Pons (tissue), 1 donor: ENCODE data around the gene RTN4RL2.

Experiments used
- DNase-seq: peaks from one replicate; pipeline ENCODE4 v3.0.0-alpha.2; 2016; ENCODE audit warnings: low spot score

RTN4RL2 gene

DNA sequence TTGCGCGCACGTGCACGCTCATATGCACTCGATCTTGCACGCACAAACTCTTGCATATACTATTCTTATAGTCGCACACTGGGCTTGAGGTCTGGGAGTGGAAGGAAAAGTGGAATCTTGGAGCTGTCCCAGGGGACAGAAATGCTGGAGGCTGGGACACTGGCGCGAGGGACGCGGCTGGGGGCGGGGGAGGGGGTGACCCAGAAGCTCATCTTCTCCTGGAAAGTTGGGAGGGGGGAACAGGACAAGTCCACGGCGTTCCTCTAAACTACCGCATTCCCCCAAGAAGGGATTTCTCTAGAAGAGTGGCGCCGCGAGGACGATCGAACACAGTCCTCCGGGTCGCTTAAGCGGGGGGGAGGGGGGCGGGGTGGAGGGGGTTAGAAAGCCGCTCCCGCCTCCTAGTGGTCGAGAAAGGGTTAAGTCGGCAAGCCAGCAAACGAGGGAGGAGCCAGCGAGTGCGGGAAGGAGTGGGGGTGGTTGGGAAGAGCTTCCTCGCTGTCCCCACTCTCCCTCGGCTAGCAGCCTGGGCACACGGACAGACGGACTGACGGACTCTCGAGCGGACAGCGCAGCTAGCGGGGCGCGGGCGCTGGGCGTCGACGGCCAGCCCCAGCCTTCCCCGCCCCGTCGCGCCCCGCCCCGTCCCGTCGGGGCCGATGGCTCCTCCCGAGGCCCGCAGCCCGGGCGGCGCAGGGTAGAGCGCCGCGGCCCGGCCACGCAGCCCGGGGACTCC, at the start of gene RTN4RL2:
RTN4RL2 (plus strand) TSS at position 507 of the 736 bp plus-strand sequence. CDS start 338 bp downstream, outside the sequence.
- no peak for DNase-seq

DNA sequence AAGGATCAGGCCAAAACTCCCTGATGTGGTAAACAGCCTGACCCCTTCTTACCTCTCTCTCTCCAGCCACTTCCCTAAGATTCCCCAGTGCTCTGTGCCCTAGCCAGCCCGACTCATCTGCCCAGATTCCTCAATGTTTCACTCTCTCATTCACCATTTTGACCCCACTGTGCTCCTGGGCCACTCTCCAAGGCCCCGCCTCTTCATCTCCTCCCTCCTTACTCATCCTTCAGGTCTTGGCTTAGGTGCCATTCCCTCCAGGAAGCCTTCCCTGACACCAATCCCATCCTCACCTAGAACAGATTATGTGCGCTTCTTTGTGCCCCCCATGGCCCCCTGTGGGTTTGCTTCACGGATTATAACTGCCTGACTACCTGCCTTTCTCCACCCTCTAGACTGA, 46.6 kb upstream of the RTN4RL2 start:
- no peak for DNase-seq

DNA sequence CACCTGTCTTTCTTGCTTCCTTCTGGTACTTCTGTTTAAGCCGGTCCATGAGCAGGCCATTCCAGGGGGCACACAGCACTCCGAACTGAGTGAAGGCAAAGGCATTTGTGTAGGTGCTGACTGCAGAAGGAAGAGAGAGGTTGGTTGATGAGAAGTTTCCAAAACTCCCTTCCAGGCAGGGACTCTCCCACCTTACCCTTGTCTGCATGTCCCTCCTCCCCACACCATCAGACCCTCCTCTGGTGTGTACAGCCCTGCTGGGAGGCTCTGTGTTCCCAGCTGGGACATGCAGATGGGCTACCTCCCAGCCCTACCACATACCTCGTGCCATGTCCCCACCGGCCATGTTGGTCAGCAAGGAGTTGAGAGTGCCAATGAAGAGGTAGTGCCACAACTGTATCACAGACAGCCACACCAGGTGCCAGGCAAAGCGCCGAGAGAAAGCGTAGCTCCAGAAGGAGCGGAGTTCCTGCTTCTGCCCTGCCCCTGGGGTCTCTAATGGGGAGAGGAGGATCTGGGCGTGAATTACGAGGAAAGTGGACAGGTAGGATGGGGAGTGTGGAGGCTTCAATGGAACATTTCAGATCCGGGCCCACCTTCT, 45.6 kb upstream of the RTN4RL2 start:
- no peak for DNase-seq

DNA sequence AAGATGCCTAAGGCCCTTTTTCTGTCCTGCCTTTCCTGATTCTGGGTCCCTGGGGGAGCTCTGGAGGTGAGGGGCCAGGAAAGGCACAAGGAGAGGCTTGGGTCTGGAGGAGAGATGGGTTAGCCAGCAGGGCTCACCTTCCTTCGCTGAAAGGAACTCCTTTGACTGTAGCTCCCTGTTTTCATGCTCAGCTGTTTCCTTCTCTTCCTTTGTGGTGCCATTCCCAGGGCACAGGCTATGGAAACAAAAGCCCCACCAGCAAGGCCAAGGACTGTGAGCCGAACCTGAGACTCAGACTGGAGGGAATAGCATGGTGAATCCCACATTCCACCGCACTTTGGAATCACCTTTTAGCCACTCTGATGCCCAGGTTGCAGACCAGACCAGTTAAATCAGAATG, 43.9 kb upstream of the RTN4RL2 start:
- no peak for DNase-seq

DNA sequence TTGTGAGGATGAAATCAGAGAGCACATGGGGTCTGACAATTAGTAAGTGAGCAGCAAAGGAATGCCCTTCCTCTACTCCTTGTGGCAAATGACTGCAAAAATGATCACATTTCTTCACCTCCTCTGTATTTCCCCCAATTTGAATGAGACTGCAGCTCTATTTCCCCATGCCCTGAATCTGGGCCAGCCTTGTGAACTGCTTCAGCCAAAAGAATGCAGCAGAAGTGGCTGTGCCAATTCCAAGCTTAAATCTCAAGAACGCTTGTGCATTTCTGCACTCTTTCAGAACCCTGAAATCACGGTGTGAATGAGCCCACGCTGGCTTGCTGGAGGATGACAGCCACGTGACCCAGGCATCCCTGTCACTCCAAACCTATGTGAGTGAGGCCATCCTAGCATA, 43.3 kb upstream of the RTN4RL2 start:
- no peak for DNase-seq

DNA sequence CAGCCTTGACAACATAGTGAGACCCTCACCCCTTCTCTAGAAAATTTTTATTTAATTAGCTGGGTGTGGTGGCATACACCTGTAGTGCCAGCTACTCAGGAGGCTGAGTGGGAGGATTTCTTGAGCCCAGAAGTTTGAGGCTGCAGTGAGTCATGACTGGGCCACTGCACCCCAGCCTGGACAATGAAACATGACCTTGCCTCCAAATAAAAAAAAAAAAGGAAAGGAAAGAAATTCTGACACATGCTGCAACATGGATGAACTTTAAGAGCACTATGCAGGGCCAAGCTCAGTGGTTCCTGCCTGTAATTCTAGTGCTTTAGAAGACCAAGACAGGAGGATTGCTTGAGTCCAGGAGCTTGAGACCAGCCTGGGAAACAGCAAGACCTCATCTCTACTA, 42.2 kb upstream of the RTN4RL2 start:
- no peak for DNase-seq

DNA sequence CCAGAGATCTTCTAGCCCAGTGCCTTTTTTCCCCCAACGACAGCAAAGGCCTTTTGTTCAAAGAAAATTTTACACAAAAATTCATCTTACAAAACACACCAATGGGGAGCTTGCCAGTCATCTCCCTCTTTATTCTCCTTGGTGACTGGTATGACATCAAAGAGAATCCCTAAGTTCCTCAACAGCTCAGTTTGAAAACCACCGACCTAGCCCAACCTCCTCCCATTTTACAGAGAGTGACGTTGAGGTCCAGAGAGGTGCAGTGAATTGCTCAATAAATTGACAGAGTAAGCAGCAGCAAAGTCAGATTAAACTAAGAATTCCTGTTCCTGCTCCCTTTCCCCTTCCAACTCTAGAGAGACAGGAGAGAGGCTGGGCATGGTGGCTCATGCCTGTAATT, 41.2 kb upstream of the RTN4RL2 start:
- no peak for DNase-seq

DNA sequence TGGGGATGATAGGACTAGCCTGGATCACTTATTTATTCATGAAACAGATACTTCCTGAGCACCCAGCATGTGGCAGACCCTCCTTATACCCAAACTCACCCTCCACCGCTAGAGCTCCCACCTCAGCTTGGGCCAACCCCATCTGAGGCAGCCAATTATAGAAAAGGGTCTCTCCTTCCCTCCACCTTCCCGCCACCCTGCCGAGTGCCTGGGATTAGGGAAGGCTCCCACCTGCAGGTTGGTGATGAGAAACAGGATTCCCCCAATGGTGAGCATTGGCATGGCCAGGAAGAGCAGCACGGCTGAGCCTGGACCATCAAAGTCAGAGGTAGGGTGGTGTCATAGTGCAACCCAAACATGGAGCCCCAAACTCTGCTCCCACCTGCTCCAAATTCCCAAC, 39.3 kb upstream of the RTN4RL2 start:
- DNase-seq, result no peak

DNA sequence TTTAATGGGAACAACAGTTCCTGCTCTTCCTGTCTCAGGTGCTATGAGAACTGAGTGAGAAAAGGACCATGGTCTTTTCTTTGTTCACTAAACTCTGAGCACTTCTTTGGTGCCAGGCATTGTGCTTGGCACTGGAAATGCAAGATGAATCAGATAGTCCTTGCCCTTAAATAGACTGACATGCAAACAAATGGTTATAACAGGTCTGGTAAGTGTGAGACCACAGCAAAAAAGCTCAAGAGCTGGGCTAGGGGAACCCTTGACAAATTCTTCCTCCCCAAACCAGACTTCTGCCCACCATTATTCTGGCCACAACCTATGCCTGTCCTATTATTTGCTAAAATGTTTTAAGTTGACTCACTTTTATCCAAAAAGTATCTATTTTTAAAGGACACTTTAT, 38.5 kb upstream of the RTN4RL2 start:
- no peak for DNase-seq

DNA sequence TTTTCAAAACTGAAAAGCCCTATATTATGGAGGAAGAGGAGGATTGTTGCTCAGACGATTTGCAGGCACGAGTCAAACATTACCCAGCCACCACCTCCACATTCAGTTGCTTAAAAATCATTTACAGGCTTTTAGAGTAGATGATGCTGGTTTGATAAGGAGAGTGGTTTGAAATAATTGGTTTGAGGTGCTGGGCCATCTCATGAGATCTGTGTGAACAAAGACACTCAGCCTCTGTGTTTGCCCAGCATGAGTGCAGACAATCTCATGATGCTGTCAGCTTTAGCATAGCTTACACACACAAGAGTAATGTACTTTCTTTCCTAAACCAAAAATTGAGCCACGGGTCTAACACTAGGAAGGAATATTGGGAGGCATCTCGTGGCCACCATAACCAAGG, 37.7 kb upstream of the RTN4RL2 start:
- DNase-seq, result no peak

DNA sequence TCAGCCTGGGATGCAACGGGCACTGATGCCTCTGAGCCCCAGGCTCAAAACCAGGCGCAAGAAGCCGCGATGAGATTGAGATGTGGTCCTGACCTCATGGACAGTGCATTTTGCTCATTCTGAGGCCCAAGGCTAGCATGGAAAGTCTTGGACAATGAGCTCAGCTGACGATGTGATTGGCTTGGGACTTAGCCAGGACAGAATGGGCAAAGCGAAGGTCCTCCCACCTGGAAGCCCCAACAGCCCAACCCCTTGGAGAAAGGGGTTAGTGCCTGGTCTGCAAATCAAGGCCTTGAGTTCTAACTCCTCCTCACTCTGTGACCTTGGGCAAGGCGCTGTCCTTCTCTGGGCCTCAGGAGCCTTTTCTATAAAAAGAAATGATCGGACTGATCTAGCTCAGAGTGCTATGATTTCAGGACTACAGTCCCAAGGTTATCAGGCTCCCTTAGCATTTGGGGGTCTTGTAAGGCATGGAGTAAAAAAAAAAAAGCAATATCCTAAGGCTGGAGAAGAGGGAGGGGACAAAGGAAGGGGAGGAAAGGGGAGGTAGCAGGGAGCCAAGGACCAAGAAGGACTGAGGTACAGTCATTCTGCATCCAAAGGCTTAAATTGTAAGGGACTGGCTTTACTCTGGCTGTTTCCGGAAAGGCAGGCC, 36.1 kb upstream of the RTN4RL2 start:
- DNase-seq, result no peak

DNA sequence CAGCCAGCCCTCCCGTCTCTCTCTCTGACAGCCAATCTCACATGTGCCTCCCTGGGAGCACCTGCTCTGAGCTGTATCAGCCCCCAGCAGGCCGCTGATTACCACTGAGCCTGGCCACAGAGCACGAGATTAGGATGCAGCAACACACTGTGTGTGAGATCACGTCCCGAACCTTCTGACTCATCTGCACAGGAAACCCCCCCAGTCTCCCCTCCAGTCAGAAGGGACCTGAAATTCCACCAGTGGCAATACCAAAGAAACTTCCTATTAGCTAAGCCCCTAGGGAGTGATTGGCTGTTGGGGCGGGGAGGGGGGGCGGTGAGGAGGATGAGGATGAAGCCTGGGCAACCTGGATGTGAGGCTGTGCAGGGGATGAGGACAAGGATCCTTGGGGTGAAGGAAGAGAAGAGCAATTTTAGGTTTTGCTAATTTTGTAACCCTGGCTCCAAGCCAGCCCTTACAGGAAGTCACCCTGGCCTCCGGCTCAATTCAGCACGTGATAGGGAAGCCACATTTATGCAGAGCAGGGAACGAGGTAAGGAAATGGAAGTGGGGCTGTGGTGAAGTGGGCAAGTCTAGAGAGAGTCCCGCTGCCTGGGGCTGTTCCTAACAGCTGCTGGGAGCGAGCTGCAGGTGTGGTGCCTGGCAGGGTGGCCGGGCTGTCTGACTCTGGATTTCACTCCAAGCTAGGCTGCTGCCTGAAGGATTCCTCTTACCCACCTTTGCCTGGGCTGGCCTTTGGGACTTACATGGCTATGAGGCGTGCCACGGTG, 35.4 kb upstream of the RTN4RL2 start:
- DNase-seq, result no peak

DNA sequence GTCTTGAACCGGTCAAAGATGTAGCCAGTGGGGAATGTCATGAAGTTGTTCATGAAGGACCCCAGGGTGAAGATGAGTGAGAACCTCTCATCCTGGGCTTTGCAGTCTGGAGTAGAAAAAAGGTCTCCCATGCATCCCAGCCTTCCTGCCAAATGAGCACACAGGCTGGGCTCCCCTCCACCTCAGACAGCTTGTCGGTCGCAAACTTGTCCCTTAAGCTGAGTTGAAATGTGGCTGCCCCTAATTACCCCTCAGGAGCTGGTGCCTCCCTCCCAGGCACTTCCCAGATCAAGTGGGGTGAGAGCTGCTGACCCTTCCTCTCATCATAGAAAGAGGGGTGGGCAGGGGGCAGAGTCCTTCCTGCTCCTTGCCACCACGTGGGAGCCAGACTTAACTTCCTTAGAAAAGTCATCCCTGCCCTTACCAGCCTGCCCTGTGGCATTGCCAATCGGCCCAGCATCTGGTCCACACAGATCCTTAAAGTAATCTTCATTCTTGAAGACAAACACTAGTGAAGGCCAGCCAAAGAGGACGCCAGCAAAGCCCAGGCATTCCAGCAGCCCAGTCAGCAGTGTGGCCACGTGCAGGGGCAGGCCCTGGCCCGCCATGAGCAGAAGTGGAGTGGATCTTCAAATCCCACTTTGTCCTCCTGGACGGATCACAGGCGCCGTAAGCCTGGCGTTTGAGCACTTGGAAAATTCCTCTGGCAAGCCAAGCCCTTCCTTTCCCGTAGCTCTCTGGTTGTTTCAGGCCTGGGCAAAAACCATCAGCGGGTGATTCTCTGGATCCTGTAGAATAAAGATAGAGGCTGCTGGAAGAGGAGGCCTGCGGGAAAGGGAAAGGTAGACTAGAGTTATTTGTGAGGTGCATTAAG, 34.5 kb upstream of the RTN4RL2 start:
- no peak for DNase-seq

DNA sequence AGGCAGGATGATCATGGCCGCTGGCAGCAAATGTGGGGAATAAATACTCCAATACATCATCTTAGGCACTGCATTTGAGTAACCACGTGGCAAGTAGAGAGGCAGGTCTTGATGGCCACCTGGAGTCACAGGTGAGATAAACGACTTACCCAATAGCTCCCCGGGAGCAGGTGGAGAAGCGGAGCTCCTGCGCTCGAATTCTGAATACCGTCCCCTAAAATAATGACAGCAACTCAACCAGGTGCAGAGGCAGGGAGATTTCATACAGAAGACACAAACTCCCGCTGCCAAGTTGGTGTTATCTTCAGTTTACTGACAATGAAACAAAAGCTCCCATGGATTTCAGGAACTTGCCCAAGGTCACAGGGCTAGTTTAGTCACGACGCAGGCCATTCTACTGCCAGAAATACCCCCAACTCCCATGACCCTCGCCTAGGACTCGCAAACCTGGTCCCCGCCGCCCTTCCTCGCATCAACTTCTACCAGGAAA, 33.8 kb upstream of the RTN4RL2 start:
- DNase-seq, result no peak

DNA sequence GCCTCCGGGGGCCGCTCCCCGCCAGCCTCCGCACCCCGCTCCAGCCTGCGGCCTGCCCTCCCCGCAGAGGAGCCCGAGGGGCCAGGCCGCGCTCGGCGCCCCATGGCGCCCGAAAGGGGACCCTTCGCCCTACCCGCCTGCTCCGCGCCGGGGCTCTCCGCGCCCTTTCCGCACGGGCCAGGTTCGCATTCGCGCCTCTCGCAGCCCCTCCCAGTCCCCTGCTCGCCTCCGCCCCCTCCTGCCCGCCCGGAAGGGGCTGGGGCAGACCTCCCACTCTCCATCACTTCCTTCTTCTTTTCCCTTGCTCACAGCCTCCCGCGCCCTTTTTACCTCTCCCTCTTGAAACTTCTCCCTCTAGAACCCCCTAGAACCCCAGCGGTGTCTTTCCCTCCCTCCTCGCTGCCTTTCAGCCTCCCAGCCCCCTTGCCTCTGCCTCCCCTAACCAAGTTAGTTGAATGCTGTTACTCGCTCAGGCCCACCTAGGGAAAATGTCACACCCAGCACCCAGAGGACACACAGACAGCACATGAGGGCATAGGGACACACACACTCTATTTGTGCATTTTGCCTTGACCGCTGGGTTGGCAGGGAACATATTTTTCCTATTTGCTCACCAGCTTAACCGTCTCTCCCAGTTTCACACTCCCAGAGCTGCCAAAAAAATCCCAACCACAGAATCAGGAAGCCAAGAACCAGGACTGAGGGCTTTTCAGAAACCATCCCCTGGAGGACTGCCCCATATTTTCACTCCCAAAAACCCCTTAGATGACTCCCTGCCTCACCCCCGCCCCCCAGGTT, 33.2 kb upstream of the RTN4RL2 start, which contains the start of gene SLC43A3:
SLC43A3 (minus strand) TSS at position 193 of the 798 bp plus-strand sequence. CDS start 949 bp downstream, outside the sequence.
- peak; percentile 46 for DNase-seq

DNA sequence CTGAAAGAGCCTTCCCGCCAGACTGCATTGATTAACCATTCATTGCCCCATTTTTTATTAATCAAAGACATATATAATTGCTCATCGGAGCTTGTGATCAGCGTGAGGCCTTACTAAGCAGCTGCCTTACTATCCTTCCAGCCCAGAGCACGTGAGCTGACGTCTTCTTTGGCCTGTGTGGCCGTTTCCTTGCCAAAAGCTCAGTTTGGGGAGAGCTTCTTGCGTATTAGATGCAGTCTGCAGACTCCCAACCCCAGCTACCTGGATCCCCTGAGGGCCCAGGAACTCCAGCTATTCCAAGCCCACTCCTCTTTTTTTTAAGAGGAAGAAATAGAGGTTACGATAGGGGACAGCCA, 32.6 kb upstream of the RTN4RL2 start:
- peak; percentile 45 for DNase-seq

DNA sequence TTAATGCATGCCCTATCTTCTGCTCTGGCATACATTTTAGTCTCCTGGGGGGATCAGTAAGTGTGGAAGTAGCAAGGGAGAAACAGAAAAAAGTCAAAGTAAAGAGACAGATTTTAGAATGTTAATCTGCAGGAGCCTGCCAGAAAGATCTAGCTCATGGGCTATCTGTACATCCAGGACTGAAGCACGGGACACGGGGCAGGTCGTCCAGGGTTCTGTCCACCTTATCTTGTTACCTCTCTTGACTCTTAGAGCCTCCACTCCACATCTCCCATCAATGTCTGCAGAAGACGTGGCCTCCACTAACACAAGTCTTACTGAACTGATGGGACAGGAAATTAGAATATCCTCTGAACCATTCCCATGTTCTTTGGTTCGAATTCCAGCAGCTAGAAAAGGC, 31.7 kb upstream of the RTN4RL2 start:
- no peak for DNase-seq

DNA sequence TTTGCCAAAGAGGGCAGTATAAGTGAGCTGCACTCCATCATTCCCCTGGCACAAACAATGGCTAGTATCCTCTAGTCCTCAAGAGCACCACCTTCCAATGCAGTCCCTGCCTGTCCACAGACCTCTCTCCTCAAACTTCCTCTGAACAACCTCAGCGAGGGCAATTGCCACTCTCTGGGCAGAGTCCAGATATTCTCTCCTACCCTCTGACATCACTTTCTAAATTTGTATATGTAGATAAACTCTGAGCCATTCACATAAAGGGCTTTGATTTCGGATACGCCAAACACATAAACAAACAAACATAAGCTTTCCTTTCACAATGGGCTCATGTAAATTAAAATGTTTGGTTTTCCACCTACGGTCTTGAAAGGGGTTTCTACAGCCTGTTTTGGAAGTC, 30.4 kb upstream of the RTN4RL2 start:
- no peak for DNase-seq

DNA sequence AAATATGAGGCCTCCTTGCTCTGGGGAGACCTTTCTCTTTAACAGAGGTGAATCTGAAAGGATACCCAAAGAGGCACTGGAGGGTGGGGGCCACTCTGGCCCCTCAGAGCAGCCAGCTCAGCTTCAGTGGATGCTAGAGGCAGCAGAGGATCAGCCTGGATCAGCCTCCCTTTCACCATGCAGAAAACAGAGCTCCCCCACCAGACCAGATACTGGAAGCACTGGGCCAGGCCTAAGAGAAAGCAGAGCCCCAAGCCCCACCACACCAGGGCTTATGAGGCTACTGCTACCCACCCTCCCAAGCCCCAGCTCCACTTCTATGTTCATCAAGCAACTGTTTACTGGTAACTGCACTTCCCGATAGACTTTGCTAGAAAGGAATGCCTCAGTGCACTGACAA, 29.4 kb upstream of the RTN4RL2 start:
- no peak for DNase-seq

DNA sequence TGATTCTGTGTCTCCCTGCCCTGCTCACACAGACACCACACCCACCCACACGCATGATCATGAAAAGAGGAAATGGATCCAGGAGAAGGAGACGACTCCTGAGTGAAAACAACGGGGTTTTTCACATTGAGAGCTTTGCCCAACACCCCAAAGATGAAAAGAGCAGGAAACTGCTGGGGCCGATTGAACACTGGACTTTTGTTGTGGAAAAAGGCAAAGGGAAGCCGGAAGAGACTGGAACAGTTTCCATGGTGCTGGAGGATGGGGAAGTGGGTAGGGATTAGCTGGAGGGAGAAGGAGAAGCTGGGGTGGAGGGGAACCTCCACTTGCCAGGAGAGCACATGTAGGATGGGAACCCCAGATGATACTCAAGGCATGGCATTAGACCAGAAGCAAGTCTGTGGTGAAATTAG, 28.2 kb upstream of the RTN4RL2 start:
- DNase-seq, result peak; percentile 69
